ENCODE results near the gene FBXO8. TPM values are rescaled to one million over a fixed set of nuclear protein-coding genes. Genes with fewer than 3 reads are reported as not detected.
A peak's percentile ranks its signal among the peaks of the same experiment; 100 is the strongest.

Gene FBXO8
- total RNA-seq, 1 experiment from 2014 or later = 8.9 TPM

GRCh38 chr4:174314274-174314673, 30.8 kb upstream of the FBXO8 start:
- no peaks in the 10 kb centered on the region for H3K27me3 ChIP-seq (ENCODE audit: insufficient read depth, low read length)
- H4K8ac ChIP-seq (replicated peaks; ENCODE audit: insufficient read length, low read depth, low read length) = no peak overlapping the region
- Mint-ChIP-seq H3K36me3 (ENCODE audit: insufficient read depth in 1 of 3, low read depth in 3 of 3) (peaks cover 0 to 7% (median 6%) of the 10 kb centered on the region in 3 experiments; a peak in 3 of 7 replicates), H3K4me1 (peaks cover 6 to 8% of the 10 kb centered on the region in 2 experiments), H3K9me3 (no peaks in the 10 kb centered on the region), H3K27ac (peak overlapping the region in 1 of 3 experiments; percentile 24; a peak in 1 of 7 replicates), H3K27me3 (ENCODE audit: low read depth) (no peaks in the 10 kb centered on the region), H3K4me3 (no peak overlapping the region)
- H3K4ac ChIP-seq (ENCODE audit: low read depth, low read length) = no peak overlapping the region
- H2AFZ ChIP-seq (ENCODE audit: low read length) = no peak overlapping the region
- H2BK20ac ChIP-seq (ENCODE audit: low read depth, low read length, poor library complexity, severe bottlenecking) = no peak overlapping the region
- no peaks in the 10 kb centered on the region for H3K79me1 ChIP-seq (ENCODE audit: insufficient read depth, low read depth, low read length, poor library complexity, severe bottlenecking)
- H2BK15ac ChIP-seq (ENCODE audit: low read depth, low read length) = no peak overlapping the region
- no peak overlapping the region for H3K23ac ChIP-seq (ENCODE audit: insufficient read length, low read depth, low read length)
- H3K4me1 ChIP-seq (ENCODE audit: insufficient read depth, low read length) = no peaks in the 10 kb centered on the region
- no peak overlapping the region for H4K5ac ChIP-seq (ENCODE audit: insufficient read length, low read depth, low read length)
- no peak for DNase-seq
- no peaks in the 10 kb centered on the region for H3K9me3 ChIP-seq (ENCODE audit: control insufficient read depth, low read depth, low read length)
- H3T11ph ChIP-seq (ENCODE audit: low read length) = no peak overlapping the region
- H3K18ac ChIP-seq (ENCODE audit: insufficient read length, low read depth, low read length) = no peak overlapping the region
- no peak overlapping the region for H2BK5ac ChIP-seq (ENCODE audit: insufficient read length, low read length)
- no peaks in the 10 kb centered on the region for H3K23me2 ChIP-seq (ENCODE audit: insufficient read length, low read depth, low read length, poor library complexity, severe bottlenecking)
- H2BK12ac ChIP-seq (ENCODE audit: insufficient read length, low read depth, low read length) = no peak overlapping the region
- H3K79me2 ChIP-seq (ENCODE audit: insufficient read depth, low read length) = no peaks in the 10 kb centered on the region
- no peak overlapping the region for H3K56ac ChIP-seq (ENCODE audit: insufficient read length, low read depth, low read length)
- no peak overlapping the region for H3K14ac ChIP-seq (ENCODE audit: insufficient read depth, low read length)
- H3K27ac ChIP-seq (ENCODE audit: insufficient read length, low read depth, low read length) = no peak overlapping the region
- no peaks in the 10 kb centered on the region for H4K20me1 ChIP-seq (ENCODE audit: control insufficient read depth, insufficient read depth, insufficient read length)
- no peak overlapping the region for H3K9ac ChIP-seq (ENCODE audit: extremely low read depth, insufficient read length, low read length)
- no peak overlapping the region for H4K91ac ChIP-seq (ENCODE audit: insufficient read length, low read depth, low read length)
- H2AK5ac ChIP-seq (ENCODE audit: insufficient read length, low read length) = no peak overlapping the region
- WGBS (ENCODE audit: extremely low coverage, insufficient read length, low lambda C conversion rate) = no CpG with 5 or more reads among the region's 3 CpGs
- TF ChIP-seq CTCF (conservative IDR thresholded peaks at IDR 0.05) = no peak
- no peak overlapping the region for H2BK120ac ChIP-seq (ENCODE audit: low read depth, low read length, poor library complexity, severe bottlenecking)
- no peak overlapping the region for H3K4me2 ChIP-seq (ENCODE audit: insufficient read depth, insufficient read length, low read length)
